HG03354 (cell line): ENCODE data around the gene LSMEM2.
"Not testable (repeated sequence)": the region's sequence is repeated elsewhere in the genome, so short reads cannot be mapped to it uniquely, and the experiment has no call there.

ENCODE experiments used
- ATAC-seq: cut with Tn5 transposase; IDR thresholded peaks from one replicate; pipeline ENCODE4 v1.9.1; 2021; ENCODE audit warnings: mild to moderate bottlenecking; ENCODE audit not compliant: unreplicated experiment, poor library complexity, severe bottlenecking

The LSMEM2 gene

GRCh38 chr3:50263478-50264382 lies 15.2 kb upstream of the LSMEM2 start:
- no peak for ATAC-seq

- no peak for ATAC-seq
Measured at GRCh38 chr3:50264383-50264963, 14.4 kb upstream of the LSMEM2 start.

GRCh38 chr3:50264964-50265485 lies 13.9 kb upstream of the LSMEM2 start:
- ATAC-seq = no peak

GRCh38 chr3:50265571-50265970 lies 13.3 kb upstream of the LSMEM2 start:
- no peak for ATAC-seq

- ATAC-seq = no peak
Measured at GRCh38 chr3:50266017-50266416, 12.9 kb upstream of the LSMEM2 start.

GRCh38 chr3:50266836-50267235 lies 12.1 kb upstream of the LSMEM2 start:
- no peak for ATAC-seq

- no peak for ATAC-seq
Measured at GRCh38 chr3:50267280-50267913, 11.5 kb upstream of the LSMEM2 start.

GRCh38 chr3:50268276-50268675 lies 10.6 kb upstream of the LSMEM2 start:
- ATAC-seq = no peak

GRCh38 chr3:50268703-50269451 lies 10.0 kb upstream of the LSMEM2 start, which contains the start of gene SEMA3B:
Gene SEMA3B, plus strand, starts transcription at chr3:50269147. Its CDS starts 94 bp downstream, at chr3:50269241.
- ATAC-seq = no peak

- no peak for ATAC-seq
Measured at GRCh38 chr3:50269460-50269859, 9.4 kb upstream of the LSMEM2 start.

- no peak for ATAC-seq
Measured at GRCh38 chr3:50269977-50270413, 8.9 kb upstream of the LSMEM2 start.

GRCh38 chr3:50270422-50271224 lies 8.3 kb upstream of the LSMEM2 start:
- no peak for ATAC-seq

GRCh38 chr3:50271314-50271936 lies 7.5 kb upstream of the LSMEM2 start:
- no peak for ATAC-seq

GRCh38 chr3:50272538-50272910 lies 6.4 kb upstream of the LSMEM2 start:
- ATAC-seq = not testable (repeated sequence)

GRCh38 chr3:50272911-50273688 lies 5.8 kb upstream of the LSMEM2 start:
- peak; percentile 85 for ATAC-seq

GRCh38 chr3:50273689-50274065 lies 5.2 kb upstream of the LSMEM2 start:
- no peak for ATAC-seq

GRCh38 chr3:50274371-50275104 lies 4.3 kb upstream of the LSMEM2 start:
- no peak for ATAC-seq
